Measurements from ENCODE around the gene MTHFS.

MTHFS gene

DNA sequence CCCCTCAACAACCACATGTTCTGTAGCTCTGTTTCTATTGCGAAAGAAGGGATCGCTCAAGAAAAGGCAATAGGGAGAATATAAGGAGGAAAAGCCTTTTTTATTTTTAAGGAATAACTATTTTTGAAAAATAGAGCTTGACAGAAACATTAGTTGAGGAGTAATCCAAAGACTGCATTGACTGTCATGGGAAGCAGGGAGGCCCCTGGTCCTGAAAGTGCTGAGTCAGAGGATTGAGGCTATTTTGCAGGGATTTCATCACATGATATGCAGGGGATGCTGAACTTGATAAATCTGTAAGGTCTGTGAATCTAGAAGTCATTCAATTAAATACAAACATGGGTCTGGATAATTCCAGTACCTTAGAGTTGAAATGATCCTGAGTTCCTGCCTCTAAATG lies 92.0 kb downstream of the MTHFS start:
- TF ChIP-seq, protein P1, sequence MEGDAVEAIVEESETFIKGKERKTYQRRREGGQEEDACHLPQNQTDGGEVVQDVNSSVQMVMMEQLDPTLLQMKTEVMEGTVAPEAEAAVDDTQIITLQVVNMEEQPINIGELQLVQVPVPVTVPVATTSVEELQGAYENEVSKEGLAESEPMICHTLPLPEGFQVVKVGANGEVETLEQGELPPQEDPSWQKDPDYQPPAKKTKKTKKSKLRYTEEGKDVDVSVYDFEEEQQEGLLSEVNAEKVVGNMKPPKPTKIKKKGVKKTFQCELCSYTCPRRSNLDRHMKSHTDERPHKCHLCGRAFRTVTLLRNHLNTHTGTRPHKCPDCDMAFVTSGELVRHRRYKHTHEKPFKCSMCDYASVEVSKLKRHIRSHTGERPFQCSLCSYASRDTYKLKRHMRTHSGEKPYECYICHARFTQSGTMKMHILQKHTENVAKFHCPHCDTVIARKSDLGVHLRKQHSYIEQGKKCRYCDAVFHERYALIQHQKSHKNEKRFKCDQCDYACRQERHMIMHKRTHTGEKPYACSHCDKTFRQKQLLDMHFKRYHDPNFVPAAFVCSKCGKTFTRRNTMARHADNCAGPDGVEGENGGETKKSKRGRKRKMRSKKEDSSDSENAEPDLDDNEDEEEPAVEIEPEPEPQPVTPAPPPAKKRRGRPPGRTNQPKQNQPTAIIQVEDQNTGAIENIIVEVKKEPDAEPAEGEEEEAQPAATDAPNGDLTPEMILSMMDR (conservative IDR thresholded peaks at IDR 0.05) = no peak
- H3K27ac ChIP-seq = no peak overlapping the region

DNA sequence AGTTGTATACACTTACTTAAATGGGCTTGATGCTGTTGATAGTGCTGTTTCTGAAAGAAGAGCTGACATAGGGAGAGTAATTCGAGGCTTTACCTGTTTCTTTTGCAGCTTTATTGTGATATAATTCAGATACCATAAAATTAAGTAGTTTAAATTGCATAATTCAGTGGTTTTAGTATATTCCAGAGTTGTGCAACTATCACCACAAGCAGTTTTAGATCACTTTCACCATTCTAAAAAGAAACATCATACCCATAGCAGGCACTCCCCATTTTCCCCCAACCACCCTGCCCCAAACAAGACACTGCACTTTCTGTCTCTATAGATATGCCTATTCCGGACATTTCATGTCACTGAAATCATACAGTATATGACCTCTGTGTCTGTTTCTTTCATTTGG lies 98.5 kb downstream of the MTHFS start:
- TF ChIP-seq, protein P1 (conservative IDR thresholded peaks at IDR 0.05) = no peak
- no peak overlapping the region for H3K27ac ChIP-seq

Measured in VCaP (cell line).